CD4-positive, CD25-positive, alpha-beta regulatory T cell (primary cell): ENCODE data around the gene ALDH1L1. TPM values are rescaled to one million over a fixed set of nuclear protein-coding genes. Genes with fewer than 3 reads are reported as not detected.

Source experiments
- ATAC-seq, 2 donors: fragments of 150-1000 bp; cut with Tn5 transposase; one replicate each; pipeline ENCODE4 v1.10.0; 2021; ENCODE audit warnings: low read depth in 2 of 2, moderate number of reproducible peaks in 2 of 2, moderate library complexity in 1 of 2
- DNase-seq, 3 donors: peaks; one replicate each; pipeline versions ENCODE4 v3.0.0 to v3.0.0-alpha.2; 2012 to 2022; ENCODE audit warnings: mixed read lengths in 1 of 3
- H3K27ac ChIP-seq: one replicate; pipeline ENCODE4 v1.7.0; 2013; ENCODE audit warnings: mild to moderate bottlenecking, low read length; ENCODE audit not compliant: insufficient read depth, poor library complexity, severe bottlenecking
- H3K27me3 ChIP-seq: one replicate; pipeline ENCODE4 v1.7.0; 2013; ENCODE audit warnings: low read length; ENCODE audit not compliant: control insufficient read depth, insufficient read depth
- H3K36me3 ChIP-seq: one replicate; pipeline ENCODE4 v1.7.0; 2013; ENCODE audit warnings: mild to moderate bottlenecking, low read length, moderate library complexity; ENCODE audit not compliant: control insufficient read depth, insufficient read depth
- H3K4me1 ChIP-seq: 2 replicates; pipeline ENCODE4 v1.7.0; 2013; ENCODE audit warnings: mild to moderate bottlenecking, low read length; ENCODE audit not compliant: insufficient read depth, control insufficient read depth, poor library complexity, severe bottlenecking
- H3K4me3 ChIP-seq: one replicate; pipeline ENCODE4 v1.7.0; 2013; ENCODE audit warnings: low read depth, mild to moderate bottlenecking, low read length, moderate library complexity
- H3K9me3 ChIP-seq, 2 experiments: 1 replicate in 1 of 2; 2 replicates in 1 of 2; pipeline ENCODE4 v1.7.0; 2013; ENCODE audit warnings: low read length in 2 of 2, mild to moderate bottlenecking in 1 of 2, moderate library complexity in 1 of 2; ENCODE audit not compliant: control insufficient read depth in 2 of 2
- H3K27ac Mint-ChIP-seq, 3 donors: one replicate each; pipeline ENCODE4 v1.8.0; 2020 to 2022; ENCODE audit warnings: mild to moderate bottlenecking in 3 of 3, mixed read lengths in 3 of 3, moderate library complexity in 2 of 3
- H3K27me3 Mint-ChIP-seq: one replicate; pipeline ENCODE4 v1.8.0; 2022; ENCODE audit warnings: mild to moderate bottlenecking, mixed read lengths
- H3K36me3 Mint-ChIP-seq: one replicate; pipeline ENCODE4 v1.8.0; 2020; ENCODE audit warnings: mixed read lengths
- H3K4me1 Mint-ChIP-seq, 4 donors: one replicate each; pipeline ENCODE4 v1.8.0; 2020 to 2022; ENCODE audit warnings: mixed read lengths in 4 of 4, mild to moderate bottlenecking in 1 of 4
- H3K4me3 Mint-ChIP-seq, 4 donors: one replicate each; pipeline ENCODE4 v1.8.0; 2020 to 2022; ENCODE audit warnings: mild to moderate bottlenecking in 4 of 4, mixed read lengths in 4 of 4, moderate library complexity in 3 of 4
- H3K9me3 Mint-ChIP-seq, 7 donors: one replicate each; pipeline ENCODE4 v1.8.0; 2020 to 2022; ENCODE audit warnings: mixed read lengths in 7 of 7, mild to moderate bottlenecking in 3 of 7, moderate library complexity in 2 of 7
- polyA plus RNA-seq, 4 donors: library from polyadenylated mRNA; unstranded; fragments of 300-500 nt; fragmentation: Illumina TruSeq; gene quantifications; one replicate each; pipeline ENCODE4 v1.2.3, GENCODE V29; 2021
- total RNA-seq: library from RNA; stranded (reverse); gene quantifications from one replicate; pipeline ENCODE4 v1.2.3, GENCODE V29; 2022

Gene ALDH1L1
- total and polyA plus RNA-seq, 5 donors from 2014 or later: 0.08 TPM; not detected in 4

DNA sequence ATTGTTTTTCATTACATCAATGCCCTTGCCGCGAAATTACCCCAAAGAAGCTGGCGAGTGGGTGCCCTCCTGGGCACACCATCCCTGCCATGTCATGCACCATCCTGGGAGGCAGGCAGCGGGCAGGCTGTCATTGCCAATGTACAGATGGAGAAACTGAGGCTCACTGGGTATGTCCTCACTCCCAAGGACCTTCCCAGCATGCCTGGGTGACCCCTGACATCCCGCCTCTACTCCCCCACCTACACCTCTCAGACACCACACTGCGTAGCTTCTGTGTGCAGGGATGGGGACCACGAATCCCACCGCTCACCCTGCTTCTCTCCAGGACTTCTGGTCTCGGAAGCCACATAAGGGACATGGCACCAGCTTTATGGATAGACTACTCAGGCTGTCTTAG lies 55.5 kb downstream of the ALDH1L1 start:
- Histone ChIP-seq H3K27me3 (no peaks in the 10 kb centered on the region), H3K27ac (no peak overlapping the region), H3K4me1 (no peaks in the 10 kb centered on the region), H3K36me3 (no peaks in the 10 kb centered on the region), H3K4me3 (no peak overlapping the region), H3K9me3 (no peaks in the 10 kb centered on the region)
- peaks cover 4% of the 10 kb centered on the region for H3K27me3 Mint-ChIP-seq
- H3K4me1 Mint-ChIP-seq: no peaks in the 10 kb centered on the region
- DNase-seq (no peak), ATAC-seq (no peak)
- H3K36me3 Mint-ChIP-seq: no peaks in the 10 kb centered on the region
- H3K4me3 Mint-ChIP-seq: no peak overlapping the region
- H3K27ac Mint-ChIP-seq: no peak overlapping the region
- H3K9me3 Mint-ChIP-seq: peaks cover 0 to 1% (median 0%) of the 10 kb centered on the region in 7 donors

DNA sequence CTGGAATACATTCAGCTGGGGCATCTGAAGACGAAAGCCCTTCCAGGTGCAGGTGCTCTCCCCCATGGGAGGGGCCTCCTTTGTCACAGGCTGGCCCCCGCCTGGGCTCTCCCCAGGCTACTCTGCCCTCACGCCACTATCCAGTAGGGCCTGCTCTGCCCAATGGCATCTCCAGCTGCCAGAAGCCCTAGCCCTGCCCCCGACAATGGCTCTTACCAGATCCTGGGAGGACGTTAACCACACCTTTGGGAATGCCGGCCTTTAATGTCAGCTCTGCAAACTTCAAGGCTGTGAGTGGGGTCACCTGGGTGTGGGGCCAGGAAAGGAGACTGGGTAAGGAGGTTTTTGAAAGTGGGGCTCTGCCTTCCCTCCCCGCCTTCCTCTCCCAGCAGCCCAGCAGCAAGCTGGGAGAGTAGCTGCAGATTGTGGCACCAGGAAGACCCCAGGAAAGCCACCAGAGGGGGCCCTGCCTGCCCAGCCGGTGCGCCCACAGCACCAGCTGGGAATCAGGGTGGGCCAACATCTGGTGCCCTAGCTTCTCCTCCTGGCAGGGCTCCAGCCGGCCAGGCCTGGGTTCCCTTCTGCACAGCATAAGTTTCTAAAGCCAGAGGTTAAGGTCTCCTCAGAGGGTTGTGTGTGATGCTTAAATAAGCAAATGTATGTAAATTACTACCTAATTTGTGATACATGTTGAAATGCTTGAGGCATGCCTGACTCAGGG lies 56.1 kb downstream of the ALDH1L1 start:
- no peaks in the 10 kb centered on the region for H3K4me1 ChIP-seq
- H3K4me1 Mint-ChIP-seq: no peaks in the 10 kb centered on the region
- no peak overlapping the region for H3K27ac ChIP-seq
- peaks cover 0 to 3% (median 0%) of the 10 kb centered on the region in 7 donors for H3K9me3 Mint-ChIP-seq
- no peak for DNase-seq
- no peak overlapping the region for H3K4me3 Mint-ChIP-seq
- H3K4me3 ChIP-seq: no peak overlapping the region
- ATAC-seq: no peak
- no peak overlapping the region for H3K27ac Mint-ChIP-seq
- H3K27me3 Mint-ChIP-seq: peaks cover 7% of the 10 kb centered on the region
- no peaks in the 10 kb centered on the region for H3K36me3 ChIP-seq
- H3K27me3 ChIP-seq: no peaks in the 10 kb centered on the region
- no peaks in the 10 kb centered on the region for H3K36me3 Mint-ChIP-seq
- no peaks in the 10 kb centered on the region for H3K9me3 ChIP-seq

DNA sequence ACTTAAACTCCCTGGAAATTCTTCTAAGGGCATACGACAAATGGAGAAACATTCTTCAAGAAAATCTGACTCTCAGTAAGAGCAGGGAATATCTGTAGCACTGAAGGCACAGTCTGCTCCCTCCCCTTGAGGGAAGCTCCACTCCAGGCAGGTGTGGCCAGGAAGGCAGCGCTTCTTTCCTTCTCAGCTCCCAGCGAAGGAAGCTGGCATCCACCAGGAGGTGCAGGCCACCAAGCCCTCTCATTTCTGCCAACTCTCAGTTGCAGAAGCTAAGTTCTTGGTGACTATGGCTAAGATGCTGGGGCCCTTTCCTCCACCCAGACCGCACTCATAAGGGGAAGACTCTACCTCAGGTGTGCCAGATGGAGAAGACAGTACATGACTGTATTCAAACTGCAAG lies 58.8 kb downstream of the ALDH1L1 start:
- Mint-ChIP-seq H3K27ac (no peak overlapping the region), H3K27me3 (peaks cover 12% of the 10 kb centered on the region), H3K4me1 (no peaks in the 10 kb centered on the region), H3K4me3 (no peak overlapping the region), H3K36me3 (no peaks in the 10 kb centered on the region), H3K9me3 (peaks cover 0 to 3% (median 0%) of the 10 kb centered on the region in 7 donors)
- DNase-seq (no peak), ATAC-seq (no peak)
- Histone ChIP-seq H3K27ac (no peak overlapping the region), H3K9me3 (no peaks in the 10 kb centered on the region), H3K36me3 (no peaks in the 10 kb centered on the region), H3K4me3 (no peak overlapping the region), H3K4me1 (no peaks in the 10 kb centered on the region), H3K27me3 (no peaks in the 10 kb centered on the region)

DNA sequence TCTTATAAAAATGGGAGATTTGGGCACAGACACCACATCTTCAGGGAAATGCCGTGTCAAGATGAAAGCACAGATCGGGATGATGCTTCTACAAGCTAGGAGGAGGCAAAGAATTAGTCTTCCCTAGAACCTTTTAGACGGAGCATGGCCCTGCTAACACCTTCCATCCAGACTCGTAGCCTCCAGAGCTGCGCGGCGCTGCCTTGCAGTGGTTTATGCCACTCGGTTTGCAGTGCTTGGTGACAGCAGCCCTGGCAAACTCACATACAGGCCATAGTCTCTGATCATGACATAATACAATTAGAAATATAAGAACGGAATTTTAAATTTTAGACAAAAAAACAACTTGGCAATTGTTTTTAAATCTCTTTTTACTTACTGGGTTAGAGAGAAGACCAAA lies 59.3 kb downstream of the ALDH1L1 start:
- H3K4me1 ChIP-seq: no peaks in the 10 kb centered on the region
- Mint-ChIP-seq H3K9me3 (peaks cover 0 to 3% (median 0%) of the 10 kb centered on the region in 7 donors), H3K4me1 (no peaks in the 10 kb centered on the region), H3K36me3 (no peaks in the 10 kb centered on the region), H3K27ac (no peak overlapping the region), H3K4me3 (no peak overlapping the region), H3K27me3 (peaks cover 12% of the 10 kb centered on the region)
- H3K27ac ChIP-seq: no peak overlapping the region
- H3K36me3 ChIP-seq: no peaks in the 10 kb centered on the region
- H3K4me3 ChIP-seq: no peak overlapping the region
- DNase-seq (no peak), ATAC-seq (no peak)
- no peaks in the 10 kb centered on the region for H3K9me3 ChIP-seq
- H3K27me3 ChIP-seq: no peaks in the 10 kb centered on the region

DNA sequence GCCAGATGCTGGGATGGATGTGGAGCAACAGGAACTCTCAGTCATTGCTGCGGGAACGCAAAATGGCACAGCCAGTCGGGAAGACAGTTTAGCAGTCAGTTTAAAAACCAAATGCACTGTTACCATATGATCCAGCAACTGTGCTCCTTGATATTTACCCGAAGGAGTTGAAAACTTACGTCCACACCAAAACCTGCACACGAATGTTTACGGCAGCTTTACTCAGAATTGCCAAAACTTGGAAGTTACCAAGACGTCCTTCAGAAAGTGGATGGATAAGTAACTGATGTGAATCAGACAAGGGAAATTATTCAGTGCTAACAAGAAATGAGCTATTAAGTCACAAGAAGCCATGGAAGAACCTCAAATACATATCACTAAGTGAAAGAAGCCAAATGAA lies 60.4 kb downstream of the ALDH1L1 start:
- no peaks in the 10 kb centered on the region for H3K36me3 ChIP-seq
- Mint-ChIP-seq H3K36me3 (no peaks in the 10 kb centered on the region), H3K27ac (no peak overlapping the region), H3K4me1 (no peaks in the 10 kb centered on the region), H3K9me3 (peaks cover 0 to 3% (median 0%) of the 10 kb centered on the region in 7 donors), H3K27me3 (peaks cover 12% of the 10 kb centered on the region), H3K4me3 (no peak overlapping the region)
- no peak for ATAC-seq
- no peak for DNase-seq
- no peak overlapping the region for H3K27ac ChIP-seq
- no peaks in the 10 kb centered on the region for H3K27me3 ChIP-seq
- no peaks in the 10 kb centered on the region for H3K4me1 ChIP-seq
- no peak overlapping the region for H3K4me3 ChIP-seq
- no peaks in the 10 kb centered on the region for H3K9me3 ChIP-seq

DNA sequence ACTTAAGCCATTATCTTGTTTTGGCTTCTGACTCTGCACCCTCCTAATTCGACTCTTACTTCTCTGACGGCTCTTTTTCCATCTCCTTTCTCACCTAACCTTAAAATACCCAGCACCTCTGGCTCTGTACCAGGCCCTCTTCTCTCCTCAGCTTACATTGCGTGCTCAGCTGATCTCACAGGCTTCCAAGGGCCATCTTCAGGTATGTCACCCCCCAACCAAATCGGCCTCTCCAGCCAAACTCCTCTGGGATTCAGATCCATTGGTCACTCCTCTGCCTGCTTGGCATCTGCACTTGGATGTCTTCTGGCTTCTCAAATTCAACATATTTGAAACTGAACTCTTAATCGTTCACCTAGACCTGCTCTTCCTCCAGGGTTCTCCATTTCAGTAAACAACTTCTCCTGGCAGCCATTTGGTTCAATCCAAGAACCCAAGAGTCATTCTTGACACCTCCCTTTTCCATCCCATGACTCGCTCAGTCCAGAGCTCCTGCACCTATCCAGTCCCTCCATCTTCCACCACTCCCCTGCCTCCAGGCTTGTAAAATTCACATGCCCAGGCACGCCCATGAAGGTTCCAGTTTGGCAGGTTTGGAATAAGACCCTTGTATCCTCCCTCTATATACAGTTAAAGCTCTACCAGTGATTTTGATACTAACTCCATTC lies 61.2 kb downstream of the ALDH1L1 start:
- Histone ChIP-seq H3K4me3 (no peak overlapping the region), H3K27me3 (no peaks in the 10 kb centered on the region), H3K27ac (no peak overlapping the region), H3K4me1 (no peaks in the 10 kb centered on the region), H3K9me3 (no peaks in the 10 kb centered on the region), H3K36me3 (no peaks in the 10 kb centered on the region)
- H3K4me1 Mint-ChIP-seq: no peaks in the 10 kb centered on the region
- no peak for ATAC-seq
- DNase-seq: no peak
- peaks cover 9% of the 10 kb centered on the region for H3K27me3 Mint-ChIP-seq
- no peak overlapping the region for H3K4me3 Mint-ChIP-seq
- H3K27ac Mint-ChIP-seq: no peak overlapping the region
- H3K36me3 Mint-ChIP-seq: no peaks in the 10 kb centered on the region
- peaks cover 0 to 3% (median 0%) of the 10 kb centered on the region in 7 donors for H3K9me3 Mint-ChIP-seq

DNA sequence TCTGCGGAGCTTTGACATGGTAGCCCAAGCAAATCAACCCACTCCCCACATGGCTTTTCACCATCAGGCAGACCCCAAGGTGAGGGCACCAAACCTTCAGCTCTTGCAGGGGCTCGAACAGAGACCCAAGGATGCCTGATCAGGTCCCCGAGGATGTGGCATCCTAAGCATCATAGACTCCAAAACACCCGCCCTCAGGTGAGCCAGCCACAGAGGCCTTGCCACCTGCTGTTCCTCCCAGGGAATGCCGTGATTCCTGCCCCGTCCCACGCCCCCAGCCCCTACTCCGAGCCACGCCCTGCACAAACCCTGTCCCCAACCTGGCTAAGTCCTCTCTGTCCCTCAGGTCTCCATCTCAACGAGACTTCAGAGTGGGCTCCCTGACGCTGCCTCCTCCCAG lies 61.8 kb downstream of the ALDH1L1 start:
- H3K36me3 ChIP-seq: no peaks in the 10 kb centered on the region
- H3K27ac ChIP-seq: no peak overlapping the region
- no peaks in the 10 kb centered on the region for H3K36me3 Mint-ChIP-seq
- H3K4me3 Mint-ChIP-seq: no peak overlapping the region
- H3K9me3 Mint-ChIP-seq: peaks cover 0 to 3% (median 0%) of the 10 kb centered on the region in 7 donors
- no peak overlapping the region for H3K27ac Mint-ChIP-seq
- ATAC-seq: no peak
- H3K4me1 Mint-ChIP-seq: no peaks in the 10 kb centered on the region
- no peaks in the 10 kb centered on the region for H3K4me1 ChIP-seq
- no peak for DNase-seq
- H3K4me3 ChIP-seq: no peak overlapping the region
- no peaks in the 10 kb centered on the region for H3K27me3 ChIP-seq
- H3K27me3 Mint-ChIP-seq: peaks cover 9% of the 10 kb centered on the region
- H3K9me3 ChIP-seq: no peaks in the 10 kb centered on the region

DNA sequence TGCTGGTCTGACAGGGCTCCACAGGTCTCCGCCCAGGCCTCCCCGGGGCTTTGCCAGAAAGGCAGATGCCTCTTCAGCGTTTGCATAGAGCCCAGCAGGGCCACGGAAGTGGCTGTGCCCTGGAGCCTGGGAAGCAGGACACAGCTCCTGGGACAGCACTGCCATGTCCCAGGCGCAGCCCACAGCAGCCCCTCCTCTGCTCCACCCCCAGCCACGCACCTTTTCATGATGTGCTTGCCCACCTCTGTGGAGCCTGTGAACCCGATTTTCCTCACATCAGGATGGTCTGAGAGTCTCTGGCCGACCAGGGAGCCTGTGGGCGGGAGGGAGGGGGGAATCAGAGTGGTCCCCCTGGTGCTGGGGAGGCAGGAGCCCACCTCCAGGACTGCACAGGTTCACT lies 62.6 kb downstream of the ALDH1L1 start:
- no peak for ATAC-seq
- peaks cover 0 to 3% (median 0%) of the 10 kb centered on the region in 7 donors for H3K9me3 Mint-ChIP-seq

More for the DNA sequence above, 62.6 kb downstream of the ALDH1L1 start:
- no peaks in the 10 kb centered on the region for H3K9me3 ChIP-seq
- H3K36me3 Mint-ChIP-seq: no peaks in the 10 kb centered on the region
- H3K27ac Mint-ChIP-seq: no peak overlapping the region
- H3K27me3 ChIP-seq: no peaks in the 10 kb centered on the region
- no peak overlapping the region for H3K4me3 Mint-ChIP-seq
- DNase-seq: no peak
- H3K4me3 ChIP-seq: no peak overlapping the region
- H3K36me3 ChIP-seq: no peaks in the 10 kb centered on the region
- no peaks in the 10 kb centered on the region for H3K4me1 ChIP-seq
- no peaks in the 10 kb centered on the region for H3K4me1 Mint-ChIP-seq
- no peak overlapping the region for H3K27ac ChIP-seq
- peaks cover 9% of the 10 kb centered on the region for H3K27me3 Mint-ChIP-seq
